H1 (cell line): ENCODE measurements around the gene ZNF618. TPM values are rescaled to one million over a fixed set of nuclear protein-coding genes. Genes with fewer than 3 reads are reported as not detected.

ENCODE experiments used
- CTCF ChIA-PET: fragments of 300-600 bp; sonication (Branson Sonifier 250); formaldehyde crosslinking; loops from one replicate; lab custom pipeline; 2021; ENCODE audit not compliant: partially characterized antibody; lab: Charles Lee
- POLR2A ChIA-PET: fragments of 300-600 bp; sonication (Branson Sonifier 250); formaldehyde crosslinking; loops from one replicate; lab custom pipeline; 2021; ENCODE audit warnings: inconsistent platforms; ENCODE audit not compliant: partially characterized antibody; lab: Charles Lee
- DNase-seq, 2 experiments: peaks; one replicate each; pipeline versions ENCODE4 v3.0.0 to v3.0.0-alpha.2; 2010 to 2022; ENCODE audit warnings: low spot score in 2 of 2, low read depth in 1 of 2, mixed read lengths in 1 of 2
- FAIRE-seq: peaks from 2 replicates; lab custom pipeline; 2011; peaks lifted over from hg19 to GRCh38; lab: Jason Lieb, UNC
- H2AFZ ChIP-seq: 2 replicates; pipeline ENCODE4 v1.8.1; 2012; ENCODE audit warnings: low read length, inconsistent platforms
- H2AK5ac ChIP-seq: 2 replicates; pipeline ENCODE4 v1.6.1; 2013; ENCODE audit warnings: low read depth, low read length
- H2BK120ac ChIP-seq: replicated peaks from 2 replicates; pipeline ENCODE3; 2013; ENCODE audit warnings: low read depth, low read length, inconsistent platforms
- H2BK12ac ChIP-seq: 2 replicates; pipeline ENCODE4 v1.6.1; 2013; ENCODE audit warnings: low read depth, low read length
- H2BK15ac ChIP-seq: 2 replicates; pipeline ENCODE4 v1.6.1; 2013; ENCODE audit warnings: low read length
- H2BK20ac ChIP-seq: 2 replicates; pipeline ENCODE4 v1.6.1; 2013; ENCODE audit warnings: low read length
- H2BK5ac ChIP-seq: 2 replicates; pipeline ENCODE4 v1.6.1; 2013; ENCODE audit warnings: low read depth, low read length
- H3K14ac ChIP-seq: 2 replicates; pipeline ENCODE4 v1.6.1; 2013; ENCODE audit warnings: inconsistent platforms; ENCODE audit not compliant: insufficient read length
- H3K18ac ChIP-seq: 2 replicates; pipeline ENCODE4 v1.6.1; 2013; ENCODE audit warnings: low read length; ENCODE audit errors: extremely low read depth
- H3K23ac ChIP-seq: 2 replicates; pipeline ENCODE4 v1.6.1; 2013; ENCODE audit warnings: inconsistent platforms; ENCODE audit not compliant: insufficient read length
- H3K23me2 ChIP-seq: 2 replicates; pipeline ENCODE4 v1.6.1; 2013; ENCODE audit warnings: low read depth, low read length
- H3K27ac ChIP-seq: 2 replicates; pipeline ENCODE4 v1.6.1; 2011; ENCODE audit warnings: low read depth, low read length, inconsistent platforms
- H3K27me3 ChIP-seq, 4 experiments: replicated peaks in 1 of 4; 1 replicate in 1 of 4; 2 replicates in 3 of 4; pipeline versions ENCODE4 v1.6.1 to v1.8.1; 2011 to 2013; ENCODE audit warnings: low read length in 3 of 4, mild to moderate bottlenecking in 3 of 4, inconsistent platforms in 2 of 4, mixed read lengths in 2 of 4, moderate library complexity in 1 of 4; ENCODE audit not compliant: control insufficient read depth in 3 of 4, insufficient read depth in 3 of 4; ENCODE audit errors: extremely low read depth in 1 of 4
- H3K36me3 ChIP-seq, 4 experiments: 2 replicates each; pipeline versions ENCODE4 v1.6.1 to v1.8.1; 2011 to 2013; ENCODE audit warnings: mild to moderate bottlenecking in 4 of 4, low read length in 3 of 4, moderate library complexity in 2 of 4, control low read depth in 1 of 4, inconsistent platforms in 1 of 4; ENCODE audit not compliant: insufficient read depth in 4 of 4, control insufficient read depth in 2 of 4
- H3K4ac ChIP-seq: replicated peaks from 2 replicates; pipeline ENCODE3; 2013; ENCODE audit warnings: low read length, low read depth, mixed read lengths, inconsistent platforms; ENCODE audit not compliant: insufficient read length
- H3K4me1 ChIP-seq, 4 experiments: replicated peaks in 1 of 4; 1 replicate in 1 of 4; 2 replicates in 3 of 4; pipeline versions ENCODE4 v1.6.1 to v1.8.1; 2011 to 2013; ENCODE audit warnings: low read length in 3 of 4, inconsistent platforms in 2 of 4, mixed read lengths in 1 of 4; ENCODE audit not compliant: insufficient read depth in 4 of 4, control insufficient read depth in 3 of 4
- H3K4me2 ChIP-seq, 2 experiments: 2 replicates each; pipeline versions ENCODE4 v1.6.1 to v1.8.1; 2011 to 2013; ENCODE audit warnings: low read depth in 2 of 2, low read length in 2 of 2, control low read depth in 1 of 2, inconsistent platforms in 1 of 2, mild to moderate bottlenecking in 1 of 2; ENCODE audit not compliant: insufficient read depth in 1 of 2
- H3K4me3 ChIP-seq, 4 experiments: fragments of 200-600, 300-600 bp in 1 of 4; sonication (generic), shearing (Covaris generic), sonication (Bioruptor Twin) in 1 of 4; 2 replicates each; pipeline versions ENCODE4 v1.5.1 to v1.8.1; 2011 to 2016; ENCODE audit warnings: low read length in 4 of 4, low read depth in 3 of 4, control low read depth in 2 of 4, inconsistent platforms in 2 of 4, mild to moderate bottlenecking in 2 of 4, mixed read lengths in 1 of 4, moderate library complexity in 1 of 4; ENCODE audit not compliant: insufficient read depth in 2 of 4; ENCODE audit errors: extremely low read depth in 1 of 4
- H3K56ac ChIP-seq: replicated peaks from 2 replicates; pipeline ENCODE3; 2013; ENCODE audit warnings: low read depth, mild to moderate bottlenecking, mixed read lengths, low read length, inconsistent platforms; ENCODE audit not compliant: insufficient read length
- H3K79me1 ChIP-seq: 2 replicates; pipeline ENCODE4 v1.6.1; 2013; ENCODE audit warnings: low read depth, low read length, control low read depth
- H3K79me2 ChIP-seq, 2 experiments: 2 replicates each; pipeline versions ENCODE4 v1.6.1 to v1.8.1; 2012 to 2013; ENCODE audit warnings: low read length in 2 of 2, mild to moderate bottlenecking in 2 of 2, inconsistent platforms in 1 of 2; ENCODE audit not compliant: insufficient read depth in 2 of 2, control insufficient read depth in 1 of 2
- H3K9ac ChIP-seq, 4 experiments: replicated peaks in 1 of 4; 1 replicate in 1 of 4; 2 replicates in 3 of 4; pipeline versions ENCODE4 v1.6.1 to v1.8.1; 2011 to 2013; ENCODE audit warnings: low read depth in 3 of 4, low read length in 3 of 4, control low read depth in 2 of 4, mild to moderate bottlenecking in 2 of 4, moderate library complexity in 2 of 4, inconsistent platforms in 1 of 4; ENCODE audit errors: extremely low read depth in 1 of 4
- H3K9me3 ChIP-seq, 2 experiments: 2 replicates each; pipeline versions ENCODE4 v1.6.1 to v1.8.1; 2012 to 2013; ENCODE audit warnings: mild to moderate bottlenecking in 2 of 2, moderate library complexity in 2 of 2, control low read depth in 1 of 2, inconsistent platforms in 1 of 2, low read depth in 1 of 2, low read length in 1 of 2, mixed read lengths in 1 of 2; ENCODE audit not compliant: insufficient read depth in 2 of 2
- H4K20me1 ChIP-seq, 2 experiments: replicated peaks in 1 of 2; 2 replicates each; pipeline versions ENCODE3 to v1.8.1; 2011 to 2013; ENCODE audit warnings: inconsistent platforms in 2 of 2, low read length in 2 of 2, mild to moderate bottlenecking in 1 of 2; ENCODE audit not compliant: insufficient read depth in 2 of 2, control insufficient read depth in 1 of 2
- H4K5ac ChIP-seq: 2 replicates; pipeline ENCODE4 v1.6.1; 2013; ENCODE audit warnings: low read length, low read depth, mixed read lengths, inconsistent platforms; ENCODE audit not compliant: insufficient read length
- H4K8ac ChIP-seq: 2 replicates; pipeline ENCODE4 v1.8.0; 2013; ENCODE audit warnings: mild to moderate bottlenecking, moderate library complexity, low read length, inconsistent platforms; ENCODE audit not compliant: insufficient read depth; ENCODE audit errors: extremely low read depth
- H4K91ac ChIP-seq: replicated peaks from 2 replicates; pipeline ENCODE3; 2013; ENCODE audit warnings: low read length, mixed read lengths, inconsistent platforms; ENCODE audit not compliant: insufficient read length
- TCF12 ChIP-seq: IDR thresholded peaks from 2 replicates; pipeline ENCODE4 v1.6.1; 2011; ENCODE audit warnings: low read depth, mild to moderate bottlenecking, low read length
- WGBS, 2 experiments: shearing (Covaris generic) in 1 of 2; methylation state at CpG; one replicate each; pipeline versions ENCODE4 v1.1.6 to v1.1.7; 2013 to 2015; ENCODE audit warnings: low lambda C conversion rate in 2 of 2, mixed read lengths in 2 of 2, inconsistent platforms in 1 of 2, low coverage in 1 of 2, missing lambda C conversion rate in 1 of 2; ENCODE audit not compliant: insufficient replicate concordance in 2 of 2, insufficient coverage in 1 of 2, insufficient read length in 1 of 2; ENCODE audit errors: extremely low coverage in 1 of 2, missing lambda C conversion rate in 1 of 2; 5-methylcytosine and 5-hydroxymethylcytosine counted together
- polyA plus RNA-seq, 7 experiments: library from polyadenylated mRNA; depleted of rRNA in 3 of 7; stranded (reverse) in 5 of 7; unstranded in 2 of 7; fragments of >200 nt in 5 of 7; fragments of 200-250 nt in 2 of 7; gene quantifications; 1 replicate in 5 of 7; 2 replicates in 1 of 7; 4 replicates in 1 of 7; pipeline versions ENCODE4 v1.2.1 to v1.2.3, GENCODE V29; 2011 to 2013; ENCODE audit warnings: missing spikeins in 2 of 7, mixed read lengths in 2 of 7
- total RNA-seq: library from RNA; stranded (reverse); fragmentation: NEBNext Ultra II Directional; extraction: Animal tissue kit (Norgen Biotek cat#: 25700); gene quantifications from 2 replicates; pipeline ENCODE4 v1.2.1, GENCODE V29; 2021

ZNF618 gene
- total and polyA plus RNA-seq, 2 of the 8 experiments (the other 6 are each of a cell fraction or from before 2014, with no cell fraction given), result 9.6 to 28.5 TPM

- 90% methylated on average over 17 of the region's 17 CpGs; no CpG with 5 or more reads in 1 of the 2 experiments for WGBS, 2 experiments
- TF ChIP-seq TCF12, result no peak
These were observed 87.8 kb downstream of the ZNF618 start for GRCh38 chr9:113963696-113964494.

More at GRCh38 chr9:113963696-113964494, 87.8 kb downstream of the ZNF618 start:
- CTCF ChIA-PET, result interaction anchor here (0.6 to 6.1 kb wide), 43 partner anchors 9 to 231 kb away, joined by 3 to 55 read pairs (median 4); no protein-coding TSS in a partner anchor
- Histone ChIP-seq H3K14ac (no peak overlapping the region), H3K36me3 (no peaks in the 10 kb centered on the region; a peak in 1 of 8 replicates), H3K18ac (no peak overlapping the region), H3K27me3 (no peaks in the 10 kb centered on the region), H4K91ac (no peak overlapping the region), H4K20me1 (no peaks in the 10 kb centered on the region), H3K4me1 (peaks cover 0 to 3% (median 0%) of the 10 kb centered on the region in 4 experiments; a peak in 2 of 7 replicates), H3K79me2 (no peaks in the 10 kb centered on the region), H3K4ac (no peak overlapping the region), H3K23ac (no peak overlapping the region), H2AK5ac (no peak overlapping the region), H3K27ac (no peak overlapping the region), H2BK20ac (no peak overlapping the region), H2BK15ac (no peak overlapping the region), H3K4me2 (no peak overlapping the region), H3K23me2 (no peaks in the 10 kb centered on the region), H4K8ac (no peak overlapping the region), H3K79me1 (no peaks in the 10 kb centered on the region; the same call in 1 of the 2 replicates), H2AFZ (no peak overlapping the region), H3K56ac (no peak overlapping the region), H2BK120ac (no peak overlapping the region), H4K5ac (no peak overlapping the region), H3K9ac (no peak overlapping the region), H2BK5ac (no peak overlapping the region), H2BK12ac (no peak overlapping the region), H3K9me3 (0 out of 4 replicates have a peak, but pooled peaks cover 0 to 1% of the 10 kb centered on the region in 2 experiments), H3K4me3 (no peak overlapping the region)
- POLR2A ChIA-PET, result interaction anchor here (1.8 kb wide), 1 partner anchor 10 kb away, joined by 3 read pairs; no protein-coding TSS in a partner anchor
- DNase-seq (no peak), FAIRE-seq (no peak)
